Measurements from ENCODE around the gene KCNIP1.

The KCNIP1 gene

DNA sequence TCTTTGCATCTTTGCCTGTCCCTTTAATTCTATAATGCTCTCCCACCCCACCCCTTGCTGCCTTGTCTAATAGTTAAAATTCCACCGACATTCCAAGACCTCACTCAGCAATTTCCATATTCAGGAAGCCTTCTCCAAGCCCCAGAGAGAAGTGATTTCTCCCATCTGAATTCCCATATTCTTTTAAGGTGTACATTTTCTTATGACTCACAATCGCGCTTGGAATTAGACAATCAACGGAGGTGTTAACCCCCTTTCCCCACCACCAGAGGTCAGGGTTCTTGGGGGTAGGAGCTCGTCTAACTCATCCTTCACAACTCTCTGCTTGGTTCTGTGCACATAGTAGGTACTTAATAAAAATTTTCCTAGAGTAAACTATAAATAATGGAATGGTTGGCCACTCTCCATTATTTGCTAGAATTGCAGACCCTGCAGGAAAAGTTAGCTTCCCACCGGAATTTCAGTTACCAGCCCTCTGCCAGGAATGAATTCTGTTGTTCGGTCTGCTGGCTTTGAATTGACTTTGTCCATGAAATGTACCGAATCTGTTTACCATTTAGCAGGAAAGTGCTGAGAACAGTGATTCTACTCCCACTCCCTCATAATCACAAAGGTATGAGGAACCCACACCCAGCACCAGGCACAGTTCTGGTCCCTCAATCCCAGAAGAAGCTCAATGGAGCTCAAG is 5.0 kb downstream of the KCNIP1 start:
- no peak overlapping the region for H3K4me3 ChIP-seq (ENCODE audit: low read length)
- TF ChIP-seq ZNF274 (IDR thresholded peaks at IDR 0.05; ENCODE audit: low read depth, low read length), result no peak

DNA sequence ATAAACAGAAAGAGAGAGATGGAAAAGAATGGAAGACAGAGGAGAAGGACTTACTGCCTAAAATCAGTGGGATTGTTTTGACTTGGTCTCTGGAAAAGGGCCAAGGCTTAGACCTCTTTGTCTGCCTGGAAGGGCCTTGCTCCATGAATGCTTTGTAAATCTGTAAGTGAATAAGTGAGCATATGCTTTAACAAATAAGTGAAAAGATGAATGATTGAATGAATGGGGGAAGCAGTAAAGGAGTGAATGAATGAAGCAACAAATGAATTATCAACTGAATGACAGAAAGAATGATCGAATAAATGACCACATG is 5.5 kb downstream of the KCNIP1 start:
- TF ChIP-seq ZNF274 (IDR thresholded peaks at IDR 0.05; ENCODE audit: low read depth, low read length), result no peak
- H3K4me3 ChIP-seq (ENCODE audit: low read length), result no peak overlapping the region

DNA sequence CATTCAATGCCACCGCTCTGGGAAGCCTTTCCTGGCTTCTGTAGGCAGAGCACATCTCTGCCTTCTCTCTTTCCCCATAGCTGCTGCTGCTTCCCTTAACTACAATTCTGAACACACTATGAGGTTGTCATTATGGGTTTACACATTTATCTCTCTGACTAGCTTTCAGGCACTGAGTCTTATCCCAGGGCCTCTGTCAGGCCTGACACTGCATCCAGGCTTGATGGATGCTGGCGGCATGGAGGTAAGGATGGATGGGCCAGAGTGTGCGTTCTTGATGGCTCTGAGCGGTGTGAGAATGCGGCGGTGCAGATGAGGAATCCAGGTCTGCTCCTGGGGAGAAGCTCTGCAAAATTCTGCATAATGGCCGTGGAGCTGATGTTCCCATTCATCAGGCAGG is 6.3 kb downstream of the KCNIP1 start:
- H3K4me3 ChIP-seq (ENCODE audit: low read length), result no peak overlapping the region
- no peak for TF ChIP-seq ZNF274 (IDR thresholded peaks at IDR 0.05; ENCODE audit: low read depth, low read length)

DNA sequence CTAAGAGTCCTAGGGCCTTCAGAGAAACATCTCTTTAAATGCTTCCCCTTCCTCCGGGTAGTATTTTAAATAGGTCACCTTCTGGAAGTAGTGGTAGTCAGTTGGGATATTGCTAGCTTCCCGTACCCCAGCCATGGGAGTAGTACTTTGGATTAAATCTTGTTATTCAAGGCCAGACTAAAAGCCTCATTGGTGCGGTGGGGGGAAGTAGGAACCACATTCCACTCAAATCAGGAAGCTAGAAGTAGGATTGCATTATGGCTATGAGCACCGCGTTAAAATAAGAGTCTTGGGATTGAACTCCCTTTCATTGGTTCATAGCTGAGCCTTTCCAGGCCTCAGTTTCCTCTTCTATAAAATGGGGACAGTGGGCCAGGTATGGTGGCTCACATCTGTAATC is 6.7 kb downstream of the KCNIP1 start:
- no peak for TF ChIP-seq ZNF274 (IDR thresholded peaks at IDR 0.05; ENCODE audit: low read depth, low read length)
- no peak overlapping the region for H3K4me3 ChIP-seq (ENCODE audit: low read length)

DNA sequence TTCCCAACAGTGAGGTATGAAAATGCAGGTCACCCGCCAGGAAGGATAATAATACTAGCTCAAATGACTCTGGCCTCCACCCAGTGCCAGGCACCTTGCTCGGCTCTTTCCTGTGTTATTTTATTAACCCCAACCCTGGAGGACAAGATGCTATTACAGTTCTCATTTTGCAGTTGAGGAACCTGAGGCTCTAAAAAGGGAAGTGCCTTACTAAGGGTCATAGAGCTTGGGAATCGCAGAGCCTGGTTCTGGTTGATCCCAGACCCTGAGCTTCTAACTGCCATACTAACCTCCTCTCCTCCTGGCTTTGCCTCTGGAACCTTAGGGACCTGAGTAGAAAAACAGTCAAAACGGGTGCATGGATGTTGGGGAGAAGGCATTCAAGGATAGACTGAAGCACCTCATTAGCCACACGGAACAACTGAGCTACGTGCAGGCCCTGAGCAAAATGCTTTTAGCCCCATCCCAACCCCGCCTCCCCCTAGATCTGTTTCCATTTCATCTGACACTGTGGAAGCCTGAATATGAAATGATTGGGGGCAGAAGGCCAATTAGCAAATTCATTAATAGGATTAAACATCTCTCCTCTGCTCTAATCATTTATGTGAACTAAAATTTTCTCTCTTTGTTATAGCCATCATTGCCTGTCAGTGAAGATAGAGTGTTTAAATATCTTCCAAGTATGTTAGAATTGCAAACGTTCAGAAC is 7.9 kb downstream of the KCNIP1 start:
- TF ChIP-seq ZNF274 (IDR thresholded peaks at IDR 0.05; ENCODE audit: low read depth, low read length), result no peak
- no peak overlapping the region for H3K4me3 ChIP-seq (ENCODE audit: low read length)

DNA sequence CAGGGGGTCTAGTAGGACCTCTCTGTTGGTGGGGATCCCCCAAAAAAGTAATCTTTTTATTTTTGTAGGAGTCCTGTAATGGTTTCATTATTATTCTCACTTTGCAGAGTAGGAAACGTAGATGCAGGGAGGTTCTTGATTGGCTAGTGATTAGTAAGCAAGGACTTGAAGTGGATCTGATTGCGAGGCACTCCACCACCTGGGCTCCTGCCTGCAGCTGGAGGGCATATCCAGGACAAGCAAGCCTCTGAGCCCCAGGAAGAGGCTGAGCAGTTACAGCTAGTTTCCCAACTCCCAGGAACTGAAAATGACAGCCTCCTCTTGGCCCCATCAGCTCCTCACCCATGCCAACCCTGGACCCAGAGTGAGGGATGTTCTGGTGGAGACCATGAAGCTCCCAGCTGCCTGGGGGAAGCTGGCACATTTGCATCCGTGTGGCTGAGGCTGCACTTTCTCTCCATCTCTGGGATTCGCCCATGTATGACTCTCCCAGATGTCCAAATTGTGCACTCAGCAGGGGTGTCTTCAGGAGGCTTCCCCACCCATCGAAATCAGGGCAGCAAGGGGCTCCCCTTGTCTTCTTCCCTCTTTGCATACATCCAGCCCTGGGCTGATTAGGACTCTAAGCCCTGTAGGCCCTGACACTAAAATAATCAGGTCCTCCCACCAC is 10.2 kb downstream of the KCNIP1 start:
- TF ChIP-seq ZNF274 (IDR thresholded peaks at IDR 0.05; ENCODE audit: low read depth, low read length), result no peak

DNA sequence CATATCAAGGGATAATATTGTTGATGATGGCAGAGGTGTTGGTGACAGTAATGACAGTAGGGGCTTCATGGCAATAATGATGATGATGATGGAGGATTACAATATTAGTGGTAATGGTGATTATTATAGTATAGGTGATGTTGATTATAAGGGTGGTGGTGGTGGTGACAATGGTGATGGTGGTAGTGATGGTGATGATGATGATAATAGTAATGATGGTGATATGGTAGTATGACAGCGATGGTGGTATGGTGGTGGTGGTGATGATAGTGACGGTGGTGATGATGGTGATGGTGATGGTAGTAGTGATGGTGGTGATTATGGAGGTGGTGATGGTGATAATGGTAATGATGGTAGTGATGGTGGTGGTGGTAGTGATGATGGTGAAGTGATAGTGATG is 13.6 kb downstream of the KCNIP1 start:
- H3K4me3 ChIP-seq (ENCODE audit: low read length), result no peak overlapping the region
- TF ChIP-seq ZNF274 (IDR thresholded peaks at IDR 0.05; ENCODE audit: low read depth, low read length), result no peak

More for the DNA sequence above, 10.2 kb downstream of the KCNIP1 start:
- no peak overlapping the region for H3K4me3 ChIP-seq (ENCODE audit: low read length)

DNA sequence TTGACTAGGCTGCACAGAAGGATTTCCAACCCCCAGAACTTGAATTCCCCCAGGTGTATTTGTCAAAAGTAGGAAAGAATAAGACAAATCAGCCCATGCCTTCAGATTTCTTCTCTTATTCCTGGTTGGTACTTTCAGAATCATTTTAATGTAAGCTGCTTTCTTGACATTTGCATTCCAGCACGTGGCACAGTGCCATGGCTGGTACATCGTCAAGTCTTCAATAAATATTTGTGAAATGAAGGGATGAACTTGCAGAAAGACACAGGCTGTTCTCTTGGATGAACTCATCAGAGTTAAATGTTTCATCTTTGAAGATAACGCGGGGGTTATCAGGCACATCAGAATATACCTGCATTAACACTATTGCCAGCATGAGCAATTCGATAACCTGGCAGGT is 14.5 kb downstream of the KCNIP1 start:
- H3K4me3 ChIP-seq (ENCODE audit: low read length), result no peak overlapping the region
- TF ChIP-seq ZNF274 (IDR thresholded peaks at IDR 0.05; ENCODE audit: low read depth, low read length), result no peak

DNA sequence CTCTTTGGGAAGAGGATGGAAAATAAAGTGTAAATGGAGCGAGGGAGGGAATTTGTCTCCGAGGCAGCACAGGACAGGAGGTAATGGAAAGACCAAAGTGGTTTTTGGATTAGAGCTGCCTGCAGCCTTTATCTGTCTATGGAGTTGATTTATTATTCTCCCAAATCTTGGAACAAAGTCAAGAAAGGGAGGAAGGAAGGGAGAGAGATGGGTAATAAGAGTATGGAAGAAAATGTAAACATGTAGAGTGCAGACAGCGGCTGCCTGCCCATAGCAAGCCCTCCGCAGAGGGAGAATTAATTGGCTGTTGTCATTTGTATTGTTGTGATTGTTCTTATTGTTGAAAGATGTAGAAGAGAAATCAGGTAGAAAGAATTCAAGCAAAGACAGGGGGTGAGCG is 15.7 kb downstream of the KCNIP1 start:
- no peak overlapping the region for H3K4me3 ChIP-seq (ENCODE audit: low read length)
- no peak for TF ChIP-seq ZNF274 (IDR thresholded peaks at IDR 0.05; ENCODE audit: low read depth, low read length)

DNA sequence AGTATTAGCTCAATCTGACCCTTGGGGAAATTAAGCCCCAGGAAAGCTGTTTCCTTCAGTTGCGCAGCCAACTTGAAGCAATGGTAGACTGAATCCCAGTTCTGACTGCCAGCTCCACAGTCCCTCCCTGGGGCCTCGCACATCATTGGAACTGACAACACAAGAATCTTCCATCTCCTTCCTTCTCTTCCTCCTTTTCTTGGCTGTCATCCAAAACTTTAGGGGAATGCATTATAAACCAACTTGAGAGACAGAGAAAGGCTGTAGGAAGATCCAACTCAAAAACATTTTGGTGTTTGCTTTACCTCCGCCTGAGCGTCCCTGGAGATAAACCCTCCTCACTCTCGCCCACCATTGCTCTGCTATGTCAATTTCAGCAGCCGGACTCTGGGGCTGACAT is 16.6 kb downstream of the KCNIP1 start:
- no peak overlapping the region for H3K4me3 ChIP-seq (ENCODE audit: low read length)
- no peak for TF ChIP-seq ZNF274 (IDR thresholded peaks at IDR 0.05; ENCODE audit: low read depth, low read length)

DNA sequence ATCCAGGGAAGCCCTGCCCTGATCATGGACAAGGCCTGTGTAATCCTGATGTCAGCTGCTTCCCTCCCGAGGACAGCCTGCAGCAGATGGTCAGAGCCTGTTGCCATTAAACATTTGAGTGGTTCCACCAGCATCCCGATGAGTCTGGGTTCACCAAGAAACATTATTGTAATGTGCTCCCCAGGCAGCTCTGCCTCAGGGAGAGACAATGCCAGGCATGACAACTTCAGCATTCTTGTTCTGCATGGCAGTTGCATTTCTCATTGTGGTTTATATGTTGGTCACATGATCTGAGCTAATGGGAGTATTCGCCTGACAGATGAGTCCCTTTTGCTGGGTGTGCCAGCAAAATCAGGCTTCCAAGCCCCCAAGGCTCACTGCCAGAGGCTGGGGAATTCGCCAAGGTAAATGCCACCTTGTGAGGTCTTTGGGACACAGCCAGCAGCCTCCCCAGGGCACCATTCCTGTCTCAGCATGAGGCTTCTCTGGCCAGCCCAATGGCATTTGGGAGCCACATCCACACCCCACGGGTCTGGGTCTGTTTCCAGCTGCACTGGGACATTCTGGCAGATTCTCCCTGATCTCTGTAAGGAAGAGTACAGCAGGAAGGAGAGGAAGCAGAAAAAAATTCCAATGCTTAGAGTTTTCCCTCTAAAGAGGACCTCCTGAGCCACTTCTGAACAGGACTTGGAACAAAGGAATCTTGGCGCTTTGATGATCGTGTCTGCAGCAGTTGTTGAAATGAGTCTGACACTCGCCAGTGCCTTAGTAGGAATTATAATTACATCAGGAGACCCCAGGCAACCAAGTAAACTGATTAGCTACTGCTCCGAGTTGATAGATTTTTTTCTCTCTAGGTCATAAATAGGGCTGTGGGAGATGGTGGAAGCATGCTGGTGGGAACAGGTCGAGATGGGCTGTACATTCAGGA is 18.7 kb downstream of the KCNIP1 start:
- H3K4me3 ChIP-seq (ENCODE audit: low read length), result no peak overlapping the region
- no peak for TF ChIP-seq ZNF274 (IDR thresholded peaks at IDR 0.05; ENCODE audit: low read depth, low read length)

DNA sequence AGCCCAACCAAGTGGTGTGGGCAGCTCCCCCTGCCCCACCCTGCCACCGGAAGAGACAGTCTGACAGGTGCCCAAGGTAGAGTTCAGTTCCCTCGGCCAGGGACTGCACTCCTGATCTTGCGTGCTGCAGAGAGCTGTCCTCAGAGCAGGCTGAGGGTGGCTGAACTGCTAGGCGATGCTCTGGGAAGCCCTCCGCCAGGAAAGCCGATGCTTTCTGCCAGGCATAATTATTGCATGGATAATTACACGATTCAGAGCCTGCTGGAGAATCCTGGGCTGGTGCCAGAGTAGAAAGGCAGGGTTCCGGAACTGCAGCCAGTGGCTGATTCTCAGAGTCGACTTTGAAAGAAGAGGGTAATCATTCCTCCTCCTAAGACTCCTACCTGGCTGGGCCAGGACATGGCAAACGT is 19.3 kb downstream of the KCNIP1 start:
- no peak for TF ChIP-seq ZNF274 (IDR thresholded peaks at IDR 0.05; ENCODE audit: low read depth, low read length)
- no peak overlapping the region for H3K4me3 ChIP-seq (ENCODE audit: low read length)

DNA sequence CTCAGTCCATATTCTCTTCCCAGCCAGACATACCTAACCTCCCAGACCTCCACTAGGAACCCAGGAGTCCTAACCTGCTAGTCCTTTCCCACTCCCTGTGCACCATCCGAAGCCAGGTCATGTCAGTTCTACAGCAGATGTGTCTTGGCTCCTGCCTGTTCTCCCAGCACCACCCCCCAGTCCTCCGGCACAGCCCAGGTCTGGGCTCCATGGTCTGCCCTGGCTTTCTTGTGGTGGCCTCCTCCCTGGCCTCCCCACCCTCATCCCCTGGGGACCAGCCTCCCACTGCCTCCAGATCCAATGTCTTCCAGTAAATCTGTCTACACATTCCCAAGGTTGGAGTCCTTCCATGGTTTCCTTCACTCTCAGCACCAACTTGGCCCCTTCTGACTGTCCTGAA is 20.0 kb downstream of the KCNIP1 start:
- no peak overlapping the region for H3K4me3 ChIP-seq (ENCODE audit: low read length)
- no peak for TF ChIP-seq ZNF274 (IDR thresholded peaks at IDR 0.05; ENCODE audit: low read depth, low read length)

DNA sequence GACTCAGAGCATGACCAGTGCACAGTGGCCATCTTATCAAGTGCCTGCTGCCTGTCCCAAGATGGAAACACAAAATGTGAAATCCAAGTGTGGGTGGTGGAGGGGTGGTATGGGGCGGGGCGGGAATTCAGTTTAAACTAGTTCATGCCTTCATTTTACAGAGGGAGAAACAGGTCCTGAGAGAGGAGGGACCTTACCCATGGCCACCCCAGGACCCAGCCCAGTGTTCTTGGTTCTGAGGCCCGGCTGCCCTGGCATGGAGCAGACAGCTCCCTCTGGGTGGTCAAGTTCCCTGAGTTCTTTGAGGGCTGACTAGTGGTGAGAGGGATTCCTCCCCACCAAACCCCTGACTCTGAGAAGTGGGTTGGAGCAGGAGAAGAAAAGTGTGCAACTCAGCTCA is 20.8 kb downstream of the KCNIP1 start:
- no peak overlapping the region for H3K4me3 ChIP-seq (ENCODE audit: low read length)
- no peak for TF ChIP-seq ZNF274 (IDR thresholded peaks at IDR 0.05; ENCODE audit: low read depth, low read length)
